LNCAP (cell line): ENCODE data around the gene AFAP1.

ENCODE experiments used
- TF ChIP-seq, protein P1 (sequence below): fragments of 450-650 bp; IDR thresholded peaks from 2 replicates; pipeline ENCODE4 v1.5.1; 2017; ENCODE audit warnings: mild to moderate bottlenecking

AFAP1 gene

DNA sequence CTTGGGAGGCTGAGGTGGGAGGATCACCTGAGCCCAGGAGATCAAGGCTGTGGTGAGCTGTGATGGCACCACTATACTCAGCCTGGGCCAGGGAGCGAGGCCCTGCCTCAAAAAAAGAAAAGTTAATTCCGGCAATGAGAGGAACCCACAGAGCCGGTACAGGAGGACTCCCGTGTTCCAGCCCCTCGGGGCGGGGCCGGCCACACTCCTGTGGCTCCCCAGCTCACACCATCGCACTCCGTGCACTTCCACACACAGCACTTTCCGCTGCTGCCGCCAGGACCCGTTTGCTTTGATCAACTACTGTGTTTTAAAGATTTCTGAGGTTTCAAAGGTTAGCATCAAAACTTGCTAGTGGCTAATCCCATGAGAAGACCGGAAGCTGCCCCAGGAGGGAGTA lies 171.7 kb downstream of the AFAP1 start:
- TF ChIP-seq, protein P1, sequence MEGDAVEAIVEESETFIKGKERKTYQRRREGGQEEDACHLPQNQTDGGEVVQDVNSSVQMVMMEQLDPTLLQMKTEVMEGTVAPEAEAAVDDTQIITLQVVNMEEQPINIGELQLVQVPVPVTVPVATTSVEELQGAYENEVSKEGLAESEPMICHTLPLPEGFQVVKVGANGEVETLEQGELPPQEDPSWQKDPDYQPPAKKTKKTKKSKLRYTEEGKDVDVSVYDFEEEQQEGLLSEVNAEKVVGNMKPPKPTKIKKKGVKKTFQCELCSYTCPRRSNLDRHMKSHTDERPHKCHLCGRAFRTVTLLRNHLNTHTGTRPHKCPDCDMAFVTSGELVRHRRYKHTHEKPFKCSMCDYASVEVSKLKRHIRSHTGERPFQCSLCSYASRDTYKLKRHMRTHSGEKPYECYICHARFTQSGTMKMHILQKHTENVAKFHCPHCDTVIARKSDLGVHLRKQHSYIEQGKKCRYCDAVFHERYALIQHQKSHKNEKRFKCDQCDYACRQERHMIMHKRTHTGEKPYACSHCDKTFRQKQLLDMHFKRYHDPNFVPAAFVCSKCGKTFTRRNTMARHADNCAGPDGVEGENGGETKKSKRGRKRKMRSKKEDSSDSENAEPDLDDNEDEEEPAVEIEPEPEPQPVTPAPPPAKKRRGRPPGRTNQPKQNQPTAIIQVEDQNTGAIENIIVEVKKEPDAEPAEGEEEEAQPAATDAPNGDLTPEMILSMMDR, result no peak

DNA sequence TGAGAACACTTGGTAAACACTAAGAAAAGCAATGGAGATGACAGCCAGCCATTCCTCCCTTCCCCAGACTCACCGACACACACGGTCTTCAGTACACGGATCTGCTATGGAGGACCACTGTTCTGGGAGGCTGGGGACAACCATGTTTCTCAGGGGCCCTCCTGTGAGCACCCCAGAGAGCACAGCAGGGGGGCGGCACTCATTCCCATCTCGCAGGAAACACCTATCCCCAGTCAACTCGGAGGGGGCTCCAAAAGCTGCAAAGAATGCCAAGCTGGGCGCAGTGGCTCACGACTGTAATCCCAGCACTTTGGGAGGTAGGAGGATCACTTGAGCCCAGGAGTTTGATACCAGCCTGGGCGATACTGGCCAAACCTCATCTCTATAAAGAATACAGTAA lies 172.1 kb downstream of the AFAP1 start:
- TF ChIP-seq, protein P1, result no peak

DNA sequence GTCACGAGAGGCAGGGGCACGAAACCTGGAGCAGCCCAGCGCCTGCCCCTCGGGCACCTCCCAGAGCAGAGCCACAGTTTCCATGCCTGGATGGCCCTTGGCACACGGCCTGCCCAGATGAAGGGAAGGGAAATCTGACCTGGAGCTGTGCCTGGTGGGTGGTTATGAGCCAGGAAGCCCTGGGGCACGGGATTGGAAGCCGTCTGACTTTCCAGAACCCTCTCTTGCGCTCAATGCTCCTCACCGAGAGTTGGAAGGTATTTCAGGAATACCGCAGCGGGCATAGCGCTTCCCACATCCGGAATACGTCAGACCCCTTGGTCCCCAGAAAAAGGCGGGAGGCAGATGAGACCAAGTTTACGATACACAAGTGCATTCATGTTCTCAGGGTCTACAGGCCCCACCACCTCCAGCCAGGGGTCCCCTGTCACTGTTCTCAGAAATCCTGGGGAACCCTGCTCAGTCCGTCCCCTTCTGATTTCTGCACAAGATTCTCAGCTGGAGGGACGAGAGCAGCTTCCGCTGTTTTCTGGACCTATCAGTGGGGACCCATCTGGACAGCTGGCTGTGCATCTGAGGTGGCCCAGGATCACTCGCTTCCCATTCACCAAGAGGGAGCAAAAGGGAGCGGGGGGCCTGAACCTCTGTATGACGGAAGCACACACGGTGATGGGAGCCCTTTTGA lies 172.9 kb downstream of the AFAP1 start:
- TF ChIP-seq, protein P1, result no peak

DNA sequence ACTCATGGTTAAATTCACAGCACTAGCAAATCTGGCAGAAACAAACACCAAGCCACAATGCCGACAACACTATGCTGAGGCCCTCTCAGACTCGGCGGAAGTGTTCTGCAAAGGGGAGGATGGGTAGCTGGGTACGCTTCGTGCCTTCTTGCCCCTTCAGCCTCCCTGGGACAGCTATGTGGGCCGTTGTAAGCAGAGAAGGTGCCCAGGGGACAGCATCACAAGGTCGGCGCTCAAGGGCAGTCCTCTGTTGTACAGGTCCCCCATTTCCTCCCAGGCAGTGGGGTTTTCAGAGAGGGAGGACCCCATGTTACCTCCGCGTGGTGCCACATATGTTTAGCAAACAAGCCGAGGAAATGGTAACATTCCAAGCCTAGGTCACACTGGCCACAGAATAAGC lies 173.6 kb downstream of the AFAP1 start:
- TF ChIP-seq, protein P1, result no peak

DNA sequence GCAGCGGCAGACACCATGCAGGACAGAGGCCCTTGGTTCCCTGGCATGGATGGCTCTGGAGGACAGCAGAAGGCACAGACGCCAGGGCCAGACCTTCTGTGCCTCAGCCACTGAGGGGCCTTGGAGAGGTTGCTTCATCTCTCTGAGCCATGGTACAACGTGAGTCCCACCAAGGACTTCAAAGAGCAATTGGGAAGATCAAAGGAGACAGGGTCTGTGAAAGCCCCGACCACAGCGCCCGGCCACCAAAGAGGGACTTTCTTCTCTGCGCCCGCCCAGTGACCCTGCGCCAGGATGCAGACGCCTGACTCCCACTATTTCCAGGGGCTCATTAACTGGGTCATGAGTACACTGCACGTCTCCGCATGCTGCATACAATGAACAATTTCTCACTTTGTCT lies 174.0 kb downstream of the AFAP1 start:
- TF ChIP-seq, protein P1, result no peak

DNA sequence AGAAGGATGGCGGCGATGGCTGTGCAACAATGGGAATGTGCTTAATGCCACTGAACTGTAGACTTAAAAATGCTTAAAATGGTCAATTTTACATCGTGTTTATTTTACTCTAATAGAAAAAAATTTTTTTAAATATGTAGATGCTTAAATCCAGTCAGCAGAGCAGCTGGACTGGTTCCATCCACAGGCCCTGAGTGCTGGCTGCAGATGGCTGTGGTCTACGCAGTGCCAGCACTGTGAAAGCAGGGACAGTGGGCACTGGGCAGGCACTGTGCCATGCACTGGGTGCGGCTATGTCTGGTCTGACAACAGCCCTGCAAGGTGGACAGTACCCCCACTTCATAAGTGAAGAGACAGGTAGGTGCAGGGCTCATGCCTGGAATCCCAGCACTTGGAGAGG lies 175.2 kb downstream of the AFAP1 start:
- TF ChIP-seq, protein P1, result no peak

DNA sequence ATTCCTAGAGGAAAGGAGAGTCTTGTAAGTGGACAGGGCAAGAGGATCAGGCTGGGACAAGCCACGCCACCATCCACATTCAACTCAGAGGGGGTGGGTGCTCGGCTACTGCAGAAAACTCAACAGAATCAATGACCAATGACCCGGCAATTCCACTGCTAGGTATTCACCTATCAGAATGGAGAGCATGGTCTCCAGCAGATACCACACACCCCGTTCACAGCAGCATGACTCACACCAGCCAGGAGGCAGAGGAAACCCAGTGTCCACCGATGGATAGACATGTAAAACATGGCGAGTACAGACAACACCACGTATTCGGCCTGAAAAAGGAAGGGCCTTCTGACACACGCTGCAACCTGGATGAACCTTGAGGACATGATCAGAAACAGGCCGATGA lies 175.9 kb downstream of the AFAP1 start:
- TF ChIP-seq, protein P1, result no peak

DNA sequence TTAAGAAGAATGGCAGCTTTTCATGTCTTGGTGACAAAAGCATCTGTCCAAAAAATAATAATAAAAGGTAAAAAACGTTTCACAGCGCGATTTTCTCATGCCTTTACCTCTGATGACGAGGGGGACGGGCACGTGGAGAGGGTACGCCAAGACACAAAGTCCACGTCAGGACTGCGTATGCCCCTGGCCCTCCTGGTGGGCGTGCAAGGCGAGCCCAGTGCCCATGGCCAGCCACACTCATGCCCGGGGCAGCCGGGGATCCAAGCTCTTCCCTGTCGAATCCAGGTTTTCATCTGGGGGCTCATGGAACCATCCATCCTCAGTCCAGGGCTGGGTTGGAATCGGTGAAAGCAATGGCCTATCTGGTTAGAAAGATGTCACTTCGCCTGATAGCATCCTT lies 176.6 kb downstream of the AFAP1 start:
- TF ChIP-seq, protein P1, result no peak
